Measurements from ENCODE around the gene MED7.
"Not testable (repeated sequence)": the region's sequence is repeated elsewhere in the genome, so short reads cannot be mapped to it uniquely, and the experiment has no call there.

The MED7 gene

DNA sequence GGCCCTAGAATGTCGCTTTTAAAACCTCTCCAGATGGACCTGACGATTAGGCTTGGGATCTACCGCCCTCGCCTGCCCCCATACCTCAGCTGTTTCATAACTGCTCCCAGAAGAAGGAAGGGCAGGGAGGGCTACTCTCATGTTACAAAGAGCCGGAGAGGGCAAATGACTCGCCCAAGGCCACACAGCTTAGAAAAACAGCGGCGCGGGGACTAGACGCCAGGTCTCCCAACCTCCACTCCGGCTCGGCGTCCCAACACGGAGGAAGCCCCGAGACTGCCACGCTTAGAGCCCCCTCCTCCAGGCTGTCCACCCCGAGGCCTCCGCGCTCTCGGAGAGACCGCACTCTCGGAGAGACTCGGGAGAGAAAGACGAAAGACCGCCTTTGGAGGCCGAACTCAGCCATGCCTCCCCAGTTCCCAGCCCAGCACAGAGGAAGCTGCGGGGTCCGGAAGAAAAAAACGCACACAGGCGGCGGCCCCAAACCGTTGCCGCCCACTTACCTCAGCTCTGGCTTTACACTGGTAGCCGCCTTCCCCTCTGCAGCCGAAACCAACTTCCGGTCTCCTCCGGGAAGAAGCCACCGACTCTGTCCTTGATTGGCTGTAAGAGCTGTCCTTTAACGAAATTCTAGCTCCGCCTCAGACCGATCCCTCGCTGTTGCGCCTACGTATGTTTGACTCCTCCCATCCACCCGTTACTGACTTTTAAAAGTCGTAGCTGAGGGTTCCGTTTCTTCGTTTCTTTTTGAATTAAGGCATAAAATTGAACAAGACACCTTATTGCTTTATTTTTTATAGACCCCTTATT, at the start of gene MED7:
Gene MED7 (minus strand): TSS at position 549 of the 810 bp plus-strand sequence. CDS start 3,434 bp downstream, outside the sequence.
- peak; percentile 98 for DNase-seq (ENCODE audit: low spot score)

DNA sequence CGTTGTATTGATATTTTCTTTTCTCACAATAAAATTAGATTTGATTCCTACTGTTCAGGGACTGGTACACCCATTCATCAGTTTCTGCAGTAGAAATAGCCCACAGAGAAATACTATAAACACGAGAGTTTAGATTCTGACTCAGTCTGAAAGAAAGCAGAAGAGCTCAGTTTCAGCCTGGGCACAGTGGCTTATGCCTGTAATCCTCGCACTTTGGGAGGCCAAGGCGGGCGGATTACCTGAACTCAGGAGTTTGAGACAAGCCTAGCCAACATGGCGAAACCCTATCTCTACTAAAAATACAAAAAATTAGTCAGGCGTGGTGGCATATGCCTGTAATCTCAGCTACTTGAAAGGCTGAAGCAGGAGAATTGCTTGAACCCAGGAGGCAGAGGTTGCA, 46.6 kb upstream of the MED7 start:
- no peak for DNase-seq (ENCODE audit: low spot score)

DNA sequence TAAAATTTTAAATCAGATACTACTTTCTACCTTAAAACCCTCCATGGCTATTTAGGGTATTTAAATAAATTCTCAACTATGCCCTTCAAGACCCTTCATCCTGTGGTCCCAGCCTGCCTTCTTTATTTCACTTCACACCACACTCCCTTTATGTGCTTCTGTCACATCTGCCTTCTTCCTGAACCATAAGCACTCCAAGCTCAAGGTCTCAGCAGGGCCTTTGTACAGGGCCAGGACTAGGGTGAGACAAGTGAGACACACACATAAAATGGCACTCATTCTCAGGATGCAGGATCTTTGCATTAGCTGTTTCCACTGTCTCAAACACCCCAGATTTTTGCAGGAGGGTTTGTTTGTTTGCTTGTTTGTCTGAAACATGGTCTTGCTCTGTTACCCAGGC, 45.6 kb upstream of the MED7 start:
- DNase-seq (ENCODE audit: low spot score) = no peak

- no peak for DNase-seq (ENCODE audit: low spot score)
These were observed 44.5 kb upstream of the MED7 start for GRCh38 chr5:157187046-157187754.

DNA sequence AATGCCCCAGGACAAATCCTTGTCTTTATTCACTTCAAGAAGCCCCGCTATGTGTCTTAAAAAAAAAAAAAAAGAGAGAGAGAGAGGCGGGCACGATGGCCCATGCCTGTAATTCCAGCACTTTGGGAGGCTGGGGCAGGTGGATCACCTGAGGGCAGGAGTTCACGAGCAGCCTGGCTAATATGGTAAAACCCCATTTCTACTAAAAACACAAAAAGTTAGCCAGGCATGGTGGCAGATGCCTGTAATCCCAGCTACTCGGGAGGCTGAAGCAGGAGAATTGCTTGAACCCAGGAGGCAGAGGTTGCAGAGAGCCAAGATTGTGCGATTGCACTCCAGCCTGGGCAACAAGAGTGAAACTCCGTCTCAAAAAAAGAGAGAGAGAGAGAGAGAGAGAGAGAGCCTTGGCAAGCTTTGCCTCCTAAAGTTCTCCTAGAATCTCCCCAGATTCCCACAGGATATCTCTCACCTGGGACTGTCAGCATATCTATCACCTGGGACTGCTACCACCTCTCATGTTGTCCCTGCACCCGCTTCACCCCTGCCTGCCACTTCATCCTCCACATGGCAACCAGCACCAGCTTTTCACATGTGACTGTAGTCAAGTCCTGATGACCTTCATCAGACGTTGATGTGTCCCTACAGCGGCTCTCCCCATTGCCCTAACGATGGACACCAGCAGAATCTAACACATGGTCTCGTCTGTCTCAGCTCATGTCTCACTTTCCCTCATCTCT, 43.8 kb upstream of the MED7 start:
- no peak for DNase-seq (ENCODE audit: low spot score)

DNA sequence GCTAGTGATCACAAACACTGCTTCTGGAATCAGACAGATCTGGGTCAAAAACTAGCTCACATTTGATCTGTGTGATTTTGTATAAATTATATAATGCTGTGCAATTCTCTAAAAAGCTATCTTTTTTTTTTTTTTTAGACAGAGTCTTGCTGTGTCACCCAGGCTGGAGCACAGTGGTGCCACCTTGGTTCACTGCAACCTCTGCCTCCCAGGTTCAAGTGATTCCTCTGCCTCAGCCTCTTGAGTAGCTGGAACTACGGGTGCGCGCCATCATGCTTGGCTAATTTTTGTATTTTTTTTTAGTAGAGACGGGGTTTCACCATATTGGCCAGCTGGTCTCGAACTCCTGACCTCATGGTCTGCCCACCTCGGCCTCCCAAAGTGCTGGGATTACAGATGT, 42.5 kb upstream of the MED7 start:
- DNase-seq (ENCODE audit: low spot score) = not testable (repeated sequence)

GRCh38 chr5:157184117-157184670, 41.5 kb upstream of the MED7 start:
- DNase-seq (ENCODE audit: low spot score) = no peak

DNA sequence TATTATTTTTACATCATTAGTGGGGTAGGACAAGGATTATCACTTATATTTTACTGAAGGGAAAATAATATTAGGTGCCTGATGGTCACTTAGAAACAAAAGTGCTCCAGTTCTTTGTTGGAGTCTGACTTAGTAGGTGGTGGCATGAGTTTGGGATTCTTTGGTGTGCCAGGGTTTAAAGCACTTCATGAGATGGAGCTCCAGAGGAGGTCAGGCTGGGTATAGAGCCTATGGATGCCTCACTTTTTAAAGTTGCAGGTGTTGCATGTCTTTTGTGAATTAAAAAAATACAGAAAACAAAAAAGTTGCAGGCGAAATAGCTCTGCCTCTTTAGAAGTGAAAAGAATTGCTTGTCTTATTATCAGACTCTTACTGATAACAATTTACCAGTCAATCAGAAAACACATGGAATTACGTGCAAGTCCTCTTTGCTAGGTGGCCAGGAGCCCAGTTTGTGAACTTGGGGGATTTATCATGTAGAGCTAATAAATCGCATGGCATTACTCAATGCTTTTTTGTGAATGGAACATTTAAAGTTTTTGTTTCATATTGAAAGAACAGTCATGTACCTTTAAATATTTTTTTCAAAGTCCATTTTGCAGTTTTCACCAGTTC, 39.6 kb upstream of the MED7 start:
- DNase-seq (ENCODE audit: low spot score) = no peak

- DNase-seq (ENCODE audit: low spot score) = peak; percentile 81
These were observed 38.0 kb upstream of the MED7 start, which contains the start of gene ITK for GRCh38 chr5:157180374-157181264. TSS of gene ITK (plus strand) at chr5:157180840. CDS start at chr5:157180978, 138 bp downstream.

DNA sequence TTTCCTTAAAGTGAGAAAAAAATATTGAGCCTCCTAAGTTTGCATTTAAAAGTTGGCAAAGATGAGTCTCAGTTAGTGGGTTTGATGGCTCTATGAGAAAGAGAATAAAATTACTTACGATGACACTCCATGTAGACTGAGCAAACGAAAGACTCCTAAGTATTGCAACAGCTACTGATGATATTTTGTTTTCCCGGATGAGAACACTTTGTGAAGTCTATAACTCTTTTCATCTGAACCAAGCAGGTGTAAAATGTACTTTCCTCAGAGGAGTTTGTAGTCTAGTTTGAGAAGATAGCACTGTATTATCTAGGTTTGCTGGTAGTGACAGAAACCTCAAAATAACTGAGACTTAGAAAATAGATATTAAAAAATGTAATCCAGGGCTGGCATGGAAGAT, 36.3 kb upstream of the MED7 start:
- DNase-seq (ENCODE audit: low spot score) = no peak

DNA sequence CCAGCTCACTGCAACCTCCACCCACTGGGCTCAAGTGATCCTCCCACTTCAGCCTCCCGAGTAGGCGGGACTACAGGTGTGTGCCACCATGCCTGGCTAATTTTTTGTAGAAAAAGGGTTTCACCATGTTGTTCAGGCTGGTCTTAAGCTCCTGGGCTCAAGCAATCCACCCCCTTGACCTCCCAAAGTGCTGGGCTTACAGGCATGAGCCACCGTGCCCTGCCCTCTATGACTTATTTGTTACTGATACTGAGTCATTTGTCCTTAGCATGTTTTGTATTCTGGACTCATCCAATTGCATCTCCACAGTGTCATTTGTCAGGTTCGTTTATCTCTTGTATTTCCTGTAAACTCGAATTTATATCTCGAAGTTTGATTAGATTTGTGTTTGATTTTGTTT, 35.3 kb upstream of the MED7 start:
- DNase-seq (ENCODE audit: low spot score) = peak; percentile 62

GRCh38 chr5:157175071-157175612, 32.5 kb upstream of the MED7 start:
- no peak for DNase-seq (ENCODE audit: low spot score)

DNA sequence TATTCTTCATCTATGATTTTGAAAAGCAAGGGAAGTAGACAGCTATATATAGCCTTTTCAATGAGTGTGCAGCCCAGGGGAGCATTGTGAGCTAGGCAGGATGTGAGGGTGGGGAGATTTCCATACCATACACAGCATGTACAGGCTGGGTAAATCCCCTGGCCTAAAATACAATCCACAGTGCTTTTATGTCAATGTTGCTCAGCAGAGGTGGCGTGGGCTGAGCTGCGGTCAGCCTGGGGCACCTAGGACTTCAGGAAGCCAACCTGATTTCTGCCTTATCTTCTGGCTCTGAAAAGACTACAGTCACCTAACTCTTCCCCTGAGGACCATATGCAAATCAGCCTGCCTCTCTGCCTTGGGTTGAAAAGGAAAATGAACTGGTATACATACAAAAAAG, 29.7 kb upstream of the MED7 start:
- peak; percentile 86 for DNase-seq (ENCODE audit: low spot score)

DNA sequence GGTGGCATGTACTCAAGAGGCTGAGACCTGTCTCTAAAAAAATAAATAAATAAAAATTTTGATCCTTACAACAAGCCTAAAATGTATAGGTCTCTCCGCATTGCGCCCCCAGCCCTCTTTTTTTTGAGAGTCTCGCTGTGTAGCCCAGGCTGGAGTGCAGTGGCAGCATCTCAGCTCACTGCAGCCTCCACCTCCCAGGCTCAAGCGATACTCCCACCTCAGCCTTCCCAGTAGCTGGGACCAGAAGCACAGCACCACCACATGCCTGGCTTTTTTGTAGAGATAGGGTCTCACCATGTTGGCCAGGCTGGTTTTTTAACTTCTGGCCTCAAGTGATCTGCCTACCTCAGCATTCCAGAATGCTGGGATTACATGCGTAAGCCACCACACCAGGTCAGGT, 25.6 kb upstream of the MED7 start:
- no peak for DNase-seq (ENCODE audit: low spot score)

- peak; percentile 83 for DNase-seq (ENCODE audit: low spot score)
These were observed 24.6 kb upstream of the MED7 start for GRCh38 chr5:157167214-157167621.

- DNase-seq (ENCODE audit: low spot score) = peak; percentile 38
These were observed 23.8 kb upstream of the MED7 start, which contains the start of gene GARIN3 for GRCh38 chr5:157166214-157167213. TSS of gene GARIN3 (minus strand) at chr5:157166264. CDS start at chr5:157166168, 96 bp downstream.

DNA sequence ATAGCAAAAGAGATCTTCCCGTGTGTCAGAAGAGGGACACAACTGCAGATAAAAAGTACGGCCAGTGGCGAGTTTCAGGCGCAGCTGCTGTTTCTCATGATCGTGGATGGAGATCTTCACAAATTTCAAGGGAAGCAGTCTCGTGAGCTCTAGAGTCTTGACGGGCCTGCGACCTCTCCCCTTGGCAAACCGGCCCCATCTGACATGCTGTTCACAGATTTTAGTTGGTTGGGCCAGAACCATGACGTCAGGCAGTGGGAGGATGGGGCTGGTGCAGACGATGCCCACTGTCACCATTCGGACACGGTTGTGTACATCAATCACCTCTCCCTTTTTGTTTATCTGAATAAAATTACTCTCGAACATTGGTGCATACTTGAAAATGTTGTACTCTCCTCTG, 23.0 kb upstream of the MED7 start:
- no peak for DNase-seq (ENCODE audit: low spot score)

DNA sequence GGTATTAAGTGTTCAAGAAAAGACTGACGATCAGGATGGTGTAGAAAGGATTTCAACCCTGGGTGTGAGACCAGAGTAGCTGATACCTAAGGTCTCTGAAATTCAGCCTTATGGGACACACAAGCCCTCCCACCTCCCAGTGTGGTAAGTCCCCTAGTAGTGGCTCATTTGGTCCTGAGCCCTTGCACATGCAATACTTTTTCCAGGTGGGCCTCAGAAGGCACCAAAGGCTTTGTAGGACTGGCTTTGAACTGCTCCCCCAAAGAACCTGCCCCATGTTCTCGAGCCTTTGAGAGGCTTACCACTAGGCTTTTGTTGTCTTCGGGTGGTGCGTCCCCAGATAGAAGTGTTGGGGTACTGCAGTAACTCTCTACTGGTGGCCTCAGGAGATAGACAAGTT, 22.6 kb upstream of the MED7 start:
- DNase-seq (ENCODE audit: low spot score) = no peak

DNA sequence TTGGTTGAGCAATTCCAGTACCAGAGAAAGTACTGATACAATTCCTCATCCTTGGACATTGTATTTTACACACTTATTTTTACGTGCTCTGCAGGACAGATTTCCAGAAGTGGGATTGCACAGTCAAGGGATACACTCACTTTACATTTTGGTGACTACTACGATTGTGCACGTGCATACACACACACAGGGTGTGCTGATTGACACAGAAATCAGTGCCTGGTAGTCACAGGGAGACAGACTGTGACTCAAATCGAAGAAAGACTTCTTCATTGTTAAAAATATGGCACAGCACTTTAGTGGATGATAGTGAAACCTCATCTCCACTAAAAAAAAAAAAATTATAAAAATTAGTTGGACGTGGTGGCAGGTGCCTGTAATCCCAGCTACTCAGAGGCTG, 21.9 kb upstream of the MED7 start:
- DNase-seq (ENCODE audit: low spot score) = no peak

Data from CD4-positive, alpha-beta T cell treated with Interleukin-2 at 100 ng/mL for 4 hours (primary cell).